Femur (tissue), 1 donor: ENCODE data around the gene BCOR.

ENCODE experiments used
- DNase-seq: peaks from one replicate; pipeline ENCODE4 v3.0.0-alpha.2; 2017

BCOR gene

GRCh38 chrX:40061005-40061404, 36.8 kb downstream of the BCOR start:
- DNase-seq = no peak

- DNase-seq = no peak
Measured at GRCh38 chrX:40060356-40060845, 37.4 kb downstream of the BCOR start.

GRCh38 chrX:40058719-40059118, 39.0 kb downstream of the BCOR start:
- DNase-seq = no peak

GRCh38 chrX:40057405-40057804, 40.4 kb downstream of the BCOR start:
- DNase-seq = no peak

GRCh38 chrX:40056420-40056819, 41.3 kb downstream of the BCOR start:
- DNase-seq = no peak

- no peak for DNase-seq
Measured at GRCh38 chrX:40055495-40055894, 42.3 kb downstream of the BCOR start.

GRCh38 chrX:40054793-40055192, 43.0 kb downstream of the BCOR start:
- DNase-seq = no peak

GRCh38 chrX:40050532-40050931, 47.2 kb downstream of the BCOR start:
- DNase-seq = no peak

- DNase-seq = no peak
Measured at GRCh38 chrX:40049084-40049641, 48.6 kb downstream of the BCOR start.

GRCh38 chrX:40047485-40047884, 50.3 kb downstream of the BCOR start:
- no peak for DNase-seq

- no peak for DNase-seq
Measured at GRCh38 chrX:40043895-40044294, 53.9 kb downstream of the BCOR start.

- DNase-seq = no peak
Measured at GRCh38 chrX:40041915-40042314, 55.8 kb downstream of the BCOR start.

GRCh38 chrX:40040686-40041461, 56.9 kb downstream of the BCOR start:
- no peak for DNase-seq

- DNase-seq = no peak
Measured at GRCh38 chrX:40039887-40040286, 57.9 kb downstream of the BCOR start.

GRCh38 chrX:40037367-40037766, 60.4 kb downstream of the BCOR start:
- DNase-seq = no peak

GRCh38 chrX:40035726-40036125, 62.0 kb downstream of the BCOR start:
- no peak for DNase-seq

GRCh38 chrX:40031911-40032310, 65.8 kb downstream of the BCOR start:
- DNase-seq = no peak

GRCh38 chrX:40030205-40030604, 67.6 kb downstream of the BCOR start:
- no peak for DNase-seq

- no peak for DNase-seq
Measured at GRCh38 chrX:40022421-40022820, 75.3 kb downstream of the BCOR start.

- DNase-seq = no peak
Measured at GRCh38 chrX:40021647-40022046, 76.1 kb downstream of the BCOR start.

- DNase-seq = no peak
Measured at GRCh38 chrX:40019541-40019940, 78.2 kb downstream of the BCOR start.

GRCh38 chrX:40018041-40018440, 79.7 kb downstream of the BCOR start:
- no peak for DNase-seq

GRCh38 chrX:40016749-40017148, 81.0 kb downstream of the BCOR start:
- no peak for DNase-seq

GRCh38 chrX:40015693-40016092, 82.1 kb downstream of the BCOR start:
- no peak for DNase-seq
